SK-N-SH (cell line): Measurements from ENCODE around the gene ABITRAM.

Experiments used
- CTCF ChIP-seq: fragments of 200-600 bp; sonication (generic); IDR thresholded peaks from 2 replicates; pipeline ENCODE4 v1.6.1; 2017; ENCODE audit warnings: antibody characterized with exemption, mild to moderate bottlenecking, moderate library complexity
- FOXJ3 ChIP-seq: sonication (generic); formaldehyde crosslinking; IDR thresholded peaks from 2 replicates; pipeline ENCODE4 v1.5.1; 2020; ENCODE audit warnings: mild to moderate bottlenecking, missing genetic modification reagents
- GABPA ChIP-seq: IDR thresholded peaks from 2 replicates; pipeline ENCODE4 v1.4.0; 2012; ENCODE audit warnings: low read depth, mild to moderate bottlenecking
- PBX3 ChIP-seq: IDR thresholded peaks from 2 replicates; pipeline ENCODE4; 2012
- RCOR1 ChIP-seq: fragments of 150-350 bp; IDR thresholded peaks from 2 replicates; pipeline ENCODE4 v1.6.1; 2017; ENCODE audit warnings: antibody characterized with exemption, low read length

DNA sequence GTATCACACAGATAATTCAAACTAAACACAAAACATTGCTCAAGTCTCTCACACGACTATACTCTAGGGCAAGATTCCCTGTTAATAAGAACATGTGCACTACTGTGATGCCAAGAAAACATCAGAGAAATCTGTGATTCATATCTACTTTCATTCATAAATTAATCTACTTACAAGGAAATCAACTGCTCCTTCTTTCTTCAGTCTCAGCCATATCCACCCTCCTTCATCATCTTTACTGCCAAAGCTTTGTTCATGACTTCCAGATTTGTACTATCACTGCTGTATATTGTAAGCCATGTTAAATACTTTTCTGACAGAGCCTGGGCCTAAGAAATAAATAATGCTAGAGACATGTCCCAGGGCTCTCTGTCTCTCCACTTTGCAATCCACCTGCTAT is 44.0 kb downstream of the ABITRAM start:
- no peak for TF ChIP-seq PBX3
- TF ChIP-seq CTCF, result no peak
- no peak for TF ChIP-seq RCOR1
- no peak for TF ChIP-seq GABPA
- no peak for TF ChIP-seq FOXJ3 (CRISPR knock-in tag)
